ENCODE results near the gene NKX1-2.

The NKX1-2 gene

GRCh38 chr10:124429576-124429975 lies 20.3 kb downstream of the NKX1-2 start:
- Histone ChIP-seq H3K4me1 (ENCODE audit: control insufficient read depth, insufficient read depth, low read length, poor library complexity, severe bottlenecking) (no peaks in the 10 kb centered on the region), H3K27ac (ENCODE audit: low read depth, low read length, severe bottlenecking) (no peak overlapping the region), H3K36me3 (ENCODE audit: control insufficient read depth, insufficient read depth, low read length) (no peaks in the 10 kb centered on the region), H3K9me3 (ENCODE audit: control insufficient read depth, low read length) (no peaks in the 10 kb centered on the region), H3K4me3 (ENCODE audit: extremely low read depth, insufficient read depth, low read length, poor library complexity, severe bottlenecking) (no peak overlapping the region)
- 76 to 86% methylated on average over 3 of the region's 5 CpGs for WGBS, 2 experiments (ENCODE audit: insufficient coverage in 2 of 2)

DNA sequence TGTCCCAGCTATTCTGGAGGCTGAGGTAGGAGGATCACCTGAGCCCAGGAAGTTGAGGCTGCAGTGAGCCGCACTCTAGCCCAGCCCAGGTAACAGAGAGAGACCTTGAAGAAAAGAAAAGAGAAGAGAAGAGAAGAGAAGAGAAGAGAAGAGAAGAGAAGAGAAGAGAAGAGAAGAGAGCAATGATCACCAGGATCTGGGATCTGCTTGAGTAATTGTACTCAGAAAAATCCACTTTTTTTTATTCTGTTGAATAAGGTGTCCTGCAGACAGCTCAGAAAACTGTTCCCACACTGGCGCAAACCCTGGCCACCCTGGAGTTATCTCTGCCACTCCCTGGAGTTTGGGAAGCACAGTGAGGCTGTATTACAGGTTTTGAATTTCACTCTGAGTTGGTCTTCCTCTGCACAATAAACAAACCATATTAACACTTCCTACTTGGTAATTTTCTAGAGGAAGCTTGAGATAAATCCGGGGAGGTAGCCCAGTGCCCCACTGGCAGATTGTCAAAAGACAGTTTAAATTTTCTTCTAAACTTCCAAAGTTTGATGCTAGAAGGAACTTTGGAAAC lies 21.5 kb downstream of the NKX1-2 start:
- no peaks in the 10 kb centered on the region for H3K9me3 ChIP-seq (ENCODE audit: control insufficient read depth, low read length)

DNA sequence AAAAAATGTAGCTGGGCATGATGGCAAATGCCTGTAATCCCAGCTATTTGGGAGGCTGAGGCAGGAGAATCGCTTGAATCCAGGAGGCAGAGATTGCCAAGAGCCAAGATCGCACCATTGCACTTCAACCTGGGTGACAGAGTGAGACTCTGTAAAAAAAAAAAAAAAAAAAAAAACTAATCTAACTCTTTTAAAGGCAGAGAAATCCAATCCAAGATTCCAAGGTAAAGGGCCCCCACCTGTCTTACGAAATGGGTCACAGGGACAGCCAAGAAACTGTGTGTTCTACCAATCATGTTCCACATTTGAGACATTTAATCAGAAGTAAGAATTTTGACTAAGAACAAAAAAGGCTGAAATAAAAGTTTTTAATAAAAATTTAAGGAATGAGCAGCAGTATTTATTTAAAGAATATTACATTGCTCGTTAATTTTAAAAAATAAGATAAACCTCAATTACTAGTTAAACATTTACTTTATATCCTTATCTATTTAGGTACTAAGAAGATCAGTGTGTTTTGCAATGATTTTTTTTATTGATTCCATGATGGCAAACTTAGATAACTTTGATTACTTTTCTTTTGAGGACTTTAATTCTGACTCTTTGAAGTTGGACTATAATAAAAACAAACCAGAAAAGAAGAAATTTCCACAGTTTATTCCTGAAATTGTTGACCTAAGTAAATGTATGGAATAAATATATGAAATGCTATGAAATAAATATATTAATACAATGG lies 24.4 kb downstream of the NKX1-2 start:
- H3K27ac ChIP-seq (ENCODE audit: low read depth, low read length, severe bottlenecking): no peak overlapping the region
- no peaks in the 10 kb centered on the region for H3K36me3 ChIP-seq (ENCODE audit: control insufficient read depth, insufficient read depth, low read length)
- no peaks in the 10 kb centered on the region for H3K9me3 ChIP-seq (ENCODE audit: control insufficient read depth, low read length)
- no peaks in the 10 kb centered on the region for H3K4me1 ChIP-seq (ENCODE audit: control insufficient read depth, insufficient read depth, low read length, poor library complexity, severe bottlenecking)
- WGBS, 2 experiments (ENCODE audit: insufficient coverage in 2 of 2): 100% methylated on average over 1 of the region's 4 CpGs
- no peak overlapping the region for H3K4me3 ChIP-seq (ENCODE audit: extremely low read depth, insufficient read depth, low read length, poor library complexity, severe bottlenecking)

More for the DNA sequence above, 21.5 kb downstream of the NKX1-2 start:
- no peak overlapping the region for H3K4me3 ChIP-seq (ENCODE audit: extremely low read depth, insufficient read depth, low read length, poor library complexity, severe bottlenecking)
- H3K27ac ChIP-seq (ENCODE audit: low read depth, low read length, severe bottlenecking): no peak overlapping the region
- no peaks in the 10 kb centered on the region for H3K36me3 ChIP-seq (ENCODE audit: control insufficient read depth, insufficient read depth, low read length)
- H3K4me1 ChIP-seq (ENCODE audit: control insufficient read depth, insufficient read depth, low read length, poor library complexity, severe bottlenecking): no peaks in the 10 kb centered on the region
- WGBS, 2 experiments (ENCODE audit: insufficient coverage in 2 of 2): 72 to 100% methylated on average over 1 to 2 of the region's 3 CpGs

DNA sequence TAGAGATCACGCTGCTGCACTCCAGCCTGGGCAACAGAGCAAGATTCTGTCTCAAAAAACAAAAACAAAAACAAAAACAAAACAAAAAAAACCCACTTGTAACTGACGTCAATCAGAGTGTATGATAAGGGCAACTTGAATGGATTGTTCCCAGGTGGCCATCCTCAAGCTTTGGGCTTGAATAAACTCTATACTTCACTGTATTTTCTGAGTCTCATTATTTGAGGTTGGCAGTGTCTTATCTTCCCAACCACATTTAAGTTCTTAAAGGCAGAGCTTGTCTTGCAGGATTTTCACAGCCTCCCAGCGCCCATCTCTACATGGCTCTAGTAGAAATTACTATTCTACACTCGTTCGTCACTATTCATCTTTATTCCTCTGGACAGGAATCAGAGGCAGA lies 26.0 kb downstream of the NKX1-2 start:
- H3K4me1 ChIP-seq (ENCODE audit: control insufficient read depth, insufficient read depth, low read length, poor library complexity, severe bottlenecking): no peaks in the 10 kb centered on the region
- no peak overlapping the region for H3K27ac ChIP-seq (ENCODE audit: low read depth, low read length, severe bottlenecking)
- WGBS, 2 experiments (ENCODE audit: insufficient coverage in 2 of 2): no CpG with 5 or more reads among the region's 5 CpGs
- H3K36me3 ChIP-seq (ENCODE audit: control insufficient read depth, insufficient read depth, low read length): no peaks in the 10 kb centered on the region
- no peak overlapping the region for H3K4me3 ChIP-seq (ENCODE audit: extremely low read depth, insufficient read depth, low read length, poor library complexity, severe bottlenecking)
- H3K9me3 ChIP-seq (ENCODE audit: control insufficient read depth, low read length): no peaks in the 10 kb centered on the region

GRCh38 chr10:124422742-124423141 lies 27.1 kb downstream of the NKX1-2 start:
- Histone ChIP-seq H3K27ac (ENCODE audit: low read depth, low read length, severe bottlenecking) (no peak overlapping the region), H3K9me3 (ENCODE audit: control insufficient read depth, low read length) (no peaks in the 10 kb centered on the region), H3K4me3 (ENCODE audit: extremely low read depth, insufficient read depth, low read length, poor library complexity, severe bottlenecking) (no peak overlapping the region), H3K4me1 (ENCODE audit: control insufficient read depth, insufficient read depth, low read length, poor library complexity, severe bottlenecking) (no peaks in the 10 kb centered on the region), H3K36me3 (ENCODE audit: control insufficient read depth, insufficient read depth, low read length) (no peaks in the 10 kb centered on the region)
- 92 to 95% methylated on average over 8 to 10 of the region's 12 CpGs for WGBS, 2 experiments (ENCODE audit: insufficient coverage in 2 of 2)

GRCh38 chr10:124420254-124420653 lies 29.6 kb downstream of the NKX1-2 start:
- Histone ChIP-seq H3K9me3 (ENCODE audit: control insufficient read depth, low read length) (no peaks in the 10 kb centered on the region), H3K4me3 (ENCODE audit: extremely low read depth, insufficient read depth, low read length, poor library complexity, severe bottlenecking) (no peak overlapping the region), H3K4me1 (ENCODE audit: control insufficient read depth, insufficient read depth, low read length, poor library complexity, severe bottlenecking) (peaks cover 2% of the 10 kb centered on the region), H3K27ac (ENCODE audit: low read depth, low read length, severe bottlenecking) (no peak overlapping the region), H3K36me3 (ENCODE audit: control insufficient read depth, insufficient read depth, low read length) (no peaks in the 10 kb centered on the region)
- 100% methylated on average over 1 of the region's 1 CpG; no CpG with 5 or more reads in 1 of the 2 experiments for WGBS, 2 experiments (ENCODE audit: insufficient coverage in 2 of 2)

DNA sequence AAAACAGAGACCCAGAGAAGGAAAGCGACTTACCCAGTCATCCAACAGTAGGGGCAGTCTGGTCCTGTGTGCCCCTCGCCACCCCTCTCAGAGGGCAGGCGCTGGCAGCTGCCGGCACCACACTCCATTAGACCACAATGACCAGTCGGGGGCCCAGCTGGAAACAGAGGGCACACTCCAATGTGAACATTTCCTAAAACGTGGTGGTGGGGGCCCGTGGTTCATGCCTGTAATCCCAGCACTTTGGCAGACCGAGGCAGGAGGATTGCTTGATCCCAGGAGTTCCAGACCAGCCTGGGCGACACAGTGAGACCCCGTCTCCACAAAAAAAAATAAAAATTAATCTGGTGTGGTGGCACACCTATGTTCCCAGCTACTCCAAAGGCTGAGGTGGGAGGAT lies 30.2 kb downstream of the NKX1-2 start:
- H3K4me1 ChIP-seq (ENCODE audit: control insufficient read depth, insufficient read depth, low read length, poor library complexity, severe bottlenecking): peaks cover 2% of the 10 kb centered on the region
- no peaks in the 10 kb centered on the region for H3K9me3 ChIP-seq (ENCODE audit: control insufficient read depth, low read length)
- peaks cover 4% of the 10 kb centered on the region for H3K36me3 ChIP-seq (ENCODE audit: control insufficient read depth, insufficient read depth, low read length)
- no peak overlapping the region for H3K27ac ChIP-seq (ENCODE audit: low read depth, low read length, severe bottlenecking)
- 95 to 98% methylated on average over 8 to 9 of the region's 10 CpGs for WGBS, 2 experiments (ENCODE audit: insufficient coverage in 2 of 2)
- no peak overlapping the region for H3K4me3 ChIP-seq (ENCODE audit: extremely low read depth, insufficient read depth, low read length, poor library complexity, severe bottlenecking)

GRCh38 chr10:124418726-124419501 lies 30.9 kb downstream of the NKX1-2 start, which contains the start of gene OAT:
OAT (minus strand) TSS chr10:124418923; CDS start chr10:124412171, 6,752 bp downstream.
- H3K4me1 ChIP-seq (ENCODE audit: control insufficient read depth, insufficient read depth, low read length, poor library complexity, severe bottlenecking): peaks cover 2% of the 10 kb centered on the region
- peak within 1 kb of the TSS; percentile 85 for H3K27ac ChIP-seq (ENCODE audit: low read depth, low read length, severe bottlenecking)
- H3K4me3 ChIP-seq (ENCODE audit: extremely low read depth, insufficient read depth, low read length, poor library complexity, severe bottlenecking): peak within 1 kb of the TSS; percentile 79
- H3K9me3 ChIP-seq (ENCODE audit: control insufficient read depth, low read length): no peaks in the 10 kb centered on the region
- 7 to 9% methylated on average over 49 to 57 of the region's 70 CpGs for WGBS, 2 experiments (ENCODE audit: insufficient coverage in 2 of 2)
- peaks cover 8% of the 10 kb centered on the region for H3K36me3 ChIP-seq (ENCODE audit: control insufficient read depth, insufficient read depth, low read length)

- 1% methylated on average over 43 to 45 of the region's 64 CpGs for WGBS, 2 experiments (ENCODE audit: insufficient coverage in 2 of 2)
- peaks cover 8% of the 10 kb centered on the region for H3K36me3 ChIP-seq (ENCODE audit: control insufficient read depth, insufficient read depth, low read length)
- H3K9me3 ChIP-seq (ENCODE audit: control insufficient read depth, low read length): no peaks in the 10 kb centered on the region
- H3K4me1 ChIP-seq (ENCODE audit: control insufficient read depth, insufficient read depth, low read length, poor library complexity, severe bottlenecking): peaks cover 2% of the 10 kb centered on the region
- peak overlapping the region; percentile 79 for H3K4me3 ChIP-seq (ENCODE audit: extremely low read depth, insufficient read depth, low read length, poor library complexity, severe bottlenecking)
- peak overlapping the region; percentile 85 for H3K27ac ChIP-seq (ENCODE audit: low read depth, low read length, severe bottlenecking)
These were observed 31.7 kb downstream of the NKX1-2 start for GRCh38 chr10:124417895-124418725.

DNA sequence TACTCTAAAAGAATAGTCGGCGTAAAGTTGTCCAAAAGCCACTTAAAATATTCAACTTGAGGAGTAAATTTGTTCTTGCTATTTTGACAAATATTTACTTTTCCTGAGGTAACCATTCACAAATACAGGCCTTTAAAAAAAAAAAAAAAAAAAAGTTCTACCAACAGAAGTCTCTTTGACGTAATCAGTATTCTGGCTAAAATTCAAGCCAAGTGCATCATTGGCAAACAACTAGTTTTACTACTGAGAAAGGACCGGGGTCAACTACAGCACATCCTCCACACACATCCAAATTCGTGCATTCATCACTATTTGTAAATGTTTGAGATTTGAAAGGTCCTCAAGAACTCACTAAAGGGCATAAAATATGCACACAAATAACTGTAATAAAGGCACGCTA lies 33.1 kb downstream of the NKX1-2 start:
- H3K4me3 ChIP-seq (ENCODE audit: extremely low read depth, insufficient read depth, low read length, poor library complexity, severe bottlenecking): peak overlapping the region; percentile 79
- H3K4me1 ChIP-seq (ENCODE audit: control insufficient read depth, insufficient read depth, low read length, poor library complexity, severe bottlenecking): peaks cover 2% of the 10 kb centered on the region
- peaks cover 20% of the 10 kb centered on the region for H3K36me3 ChIP-seq (ENCODE audit: control insufficient read depth, insufficient read depth, low read length)
- no peaks in the 10 kb centered on the region for H3K9me3 ChIP-seq (ENCODE audit: control insufficient read depth, low read length)
- no peak overlapping the region for H3K27ac ChIP-seq (ENCODE audit: low read depth, low read length, severe bottlenecking)
- WGBS, 2 experiments (ENCODE audit: insufficient coverage in 2 of 2): 100% methylated on average over 1 of the region's 6 CpGs; no CpG with 5 or more reads in 1 of the 2 experiments

Measured in mesodermal cell (in vitro differentiated cells).